ENCODE data around the gene SEC61G.

GRCh38 chr7:54719974-54720373 is 39.0 kb downstream of the SEC61G start:
- TF ChIP-seq, protein P1, sequence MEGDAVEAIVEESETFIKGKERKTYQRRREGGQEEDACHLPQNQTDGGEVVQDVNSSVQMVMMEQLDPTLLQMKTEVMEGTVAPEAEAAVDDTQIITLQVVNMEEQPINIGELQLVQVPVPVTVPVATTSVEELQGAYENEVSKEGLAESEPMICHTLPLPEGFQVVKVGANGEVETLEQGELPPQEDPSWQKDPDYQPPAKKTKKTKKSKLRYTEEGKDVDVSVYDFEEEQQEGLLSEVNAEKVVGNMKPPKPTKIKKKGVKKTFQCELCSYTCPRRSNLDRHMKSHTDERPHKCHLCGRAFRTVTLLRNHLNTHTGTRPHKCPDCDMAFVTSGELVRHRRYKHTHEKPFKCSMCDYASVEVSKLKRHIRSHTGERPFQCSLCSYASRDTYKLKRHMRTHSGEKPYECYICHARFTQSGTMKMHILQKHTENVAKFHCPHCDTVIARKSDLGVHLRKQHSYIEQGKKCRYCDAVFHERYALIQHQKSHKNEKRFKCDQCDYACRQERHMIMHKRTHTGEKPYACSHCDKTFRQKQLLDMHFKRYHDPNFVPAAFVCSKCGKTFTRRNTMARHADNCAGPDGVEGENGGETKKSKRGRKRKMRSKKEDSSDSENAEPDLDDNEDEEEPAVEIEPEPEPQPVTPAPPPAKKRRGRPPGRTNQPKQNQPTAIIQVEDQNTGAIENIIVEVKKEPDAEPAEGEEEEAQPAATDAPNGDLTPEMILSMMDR (IDR thresholded peaks at IDR 0.05) = no peak
- no peak for TF ChIP-seq EP300 (IDR thresholded peaks at IDR 0.05)
- TF ChIP-seq POLR2A (IDR thresholded peaks at IDR 0.05; ENCODE audit: low read length) = no peak
- no peak for TF ChIP-seq RAD21 (conservative IDR thresholded peaks at IDR 0.05 in 1 of 2, IDR thresholded peaks at IDR 0.05 in 1 of 2)
- TF ChIP-seq NPAS2 (CRISPR knock-in tag; IDR thresholded peaks at IDR 0.05; ENCODE audit: borderline replicate concordance) = no peak
- TF ChIP-seq SMC3 (IDR thresholded peaks at IDR 0.05) = no peak
- no peak for TF ChIP-seq REST (IDR thresholded peaks at IDR 0.05)
- no peak for TF ChIP-seq ZSCAN20 (CRISPR knock-in tag; IDR thresholded peaks at IDR 0.05)
- no peak for TF ChIP-seq KDM1A (IDR thresholded peaks at IDR 0.05; ENCODE audit: low read depth)
